Fibroblast of skin of left quadriceps (primary cell): ENCODE results near the gene INTS2.
"Not testable (repeated sequence)": the region's sequence is repeated elsewhere in the genome, so short reads cannot be mapped to it uniquely, and the experiment has no call there.

Experiments
- DNase-seq, 2 experiments: peaks; one replicate each; pipeline ENCODE4 v3.0.0-alpha.2; 2013; ENCODE audit warnings: low read depth in 2 of 2

Gene INTS2, protein sequence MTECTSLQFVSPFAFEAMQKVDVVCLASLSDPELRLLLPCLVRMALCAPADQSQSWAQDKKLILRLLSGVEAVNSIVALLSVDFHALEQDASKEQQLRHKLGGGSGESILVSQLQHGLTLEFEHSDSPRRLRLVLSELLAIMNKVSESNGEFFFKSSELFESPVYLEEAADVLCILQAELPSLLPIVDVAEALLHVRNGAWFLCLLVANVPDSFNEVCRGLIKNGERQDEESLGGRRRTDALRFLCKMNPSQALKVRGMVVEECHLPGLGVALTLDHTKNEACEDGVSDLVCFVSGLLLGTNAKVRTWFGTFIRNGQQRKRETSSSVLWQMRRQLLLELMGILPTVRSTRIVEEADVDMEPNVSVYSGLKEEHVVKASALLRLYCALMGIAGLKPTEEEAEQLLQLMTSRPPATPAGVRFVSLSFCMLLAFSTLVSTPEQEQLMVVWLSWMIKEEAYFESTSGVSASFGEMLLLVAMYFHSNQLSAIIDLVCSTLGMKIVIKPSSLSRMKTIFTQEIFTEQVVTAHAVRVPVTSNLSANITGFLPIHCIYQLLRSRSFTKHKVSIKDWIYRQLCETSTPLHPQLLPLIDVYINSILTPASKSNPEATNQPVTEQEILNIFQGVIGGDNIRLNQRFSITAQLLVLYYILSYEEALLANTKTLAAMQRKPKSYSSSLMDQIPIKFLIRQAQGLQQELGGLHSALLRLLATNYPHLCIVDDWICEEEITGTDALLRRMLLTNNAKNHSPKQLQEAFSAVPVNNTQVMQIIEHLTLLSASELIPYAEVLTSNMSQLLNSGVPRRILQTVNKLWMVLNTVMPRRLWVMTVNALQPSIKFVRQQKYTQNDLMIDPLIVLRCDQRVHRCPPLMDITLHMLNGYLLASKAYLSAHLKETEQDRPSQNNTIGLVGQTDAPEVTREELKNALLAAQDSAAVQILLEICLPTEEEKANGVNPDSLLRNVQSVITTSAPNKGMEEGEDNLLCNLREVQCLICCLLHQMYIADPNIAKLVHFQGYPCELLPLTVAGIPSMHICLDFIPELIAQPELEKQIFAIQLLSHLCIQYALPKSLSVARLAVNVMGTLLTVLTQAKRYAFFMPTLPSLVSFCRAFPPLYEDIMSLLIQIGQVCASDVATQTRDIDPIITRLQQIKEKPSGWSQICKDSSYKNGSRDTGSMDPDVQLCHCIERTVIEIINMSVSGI

DNA sequence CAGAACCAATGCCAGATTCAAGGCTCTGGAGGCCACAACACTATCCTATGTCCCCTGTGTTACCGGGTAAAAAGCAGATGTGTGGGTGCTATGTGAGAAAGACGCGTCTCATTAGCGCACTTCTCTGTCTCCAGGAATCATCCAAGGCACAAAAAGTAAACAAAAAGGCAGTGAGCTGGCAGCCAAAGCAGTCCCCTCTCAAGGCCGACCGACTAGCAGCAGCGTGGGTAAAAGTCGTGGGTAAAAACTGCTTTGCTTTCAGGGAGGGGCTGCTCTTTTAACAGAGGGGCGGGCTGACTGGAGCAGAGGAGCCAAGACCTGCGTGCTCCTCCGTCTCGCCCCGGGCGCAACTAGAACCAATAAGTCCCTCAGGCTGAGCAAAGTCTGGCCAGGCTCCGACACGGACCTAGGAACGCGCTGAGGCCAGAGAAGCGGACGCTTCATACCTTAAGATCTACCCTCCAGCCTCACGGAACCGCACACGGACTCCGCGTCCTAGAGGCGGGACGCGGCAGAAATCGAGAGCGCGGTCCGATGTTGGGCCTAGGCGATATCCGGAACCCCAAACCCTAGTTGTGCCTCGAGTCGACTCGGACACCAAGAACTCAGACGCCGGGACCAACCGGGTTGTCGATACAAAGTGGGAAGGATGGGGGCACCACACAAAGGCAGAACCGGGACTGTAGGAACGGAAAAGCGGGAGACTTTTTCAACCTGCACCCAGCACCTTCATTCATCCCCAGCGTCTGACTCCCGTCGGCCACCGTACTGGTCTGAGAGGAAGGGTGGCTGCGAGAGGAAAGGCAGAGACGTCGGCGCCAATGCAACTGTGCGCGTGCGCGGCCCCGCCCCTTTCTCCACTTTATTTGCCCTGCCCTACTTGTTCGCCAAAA lies at the start of gene INTS2:
Gene INTS2, minus strand, starts transcription at position 775 of the 893 bp plus-strand sequence. CDS start 1,338 bp downstream, outside the sequence.
- peak; percentile 91 to 93 for DNase-seq

DNA sequence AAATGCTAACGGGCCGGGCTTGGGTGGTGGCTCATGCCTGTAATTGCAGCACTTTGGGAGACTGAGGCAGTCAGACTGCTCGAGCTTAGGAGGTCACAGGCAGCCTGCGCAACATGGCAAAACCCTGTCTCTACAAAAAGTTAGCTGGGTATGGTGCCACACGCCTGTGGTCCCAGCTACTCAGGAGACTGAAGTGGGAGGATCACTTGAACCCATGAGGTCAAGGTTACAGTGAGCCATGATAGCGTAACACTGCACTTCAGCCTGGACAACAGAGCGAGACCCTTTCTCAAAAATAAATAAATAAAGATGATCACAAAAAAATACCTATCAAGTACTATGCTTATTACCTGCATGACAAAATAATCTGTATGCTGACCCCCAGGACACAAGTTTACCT lies 46.3 kb upstream of the INTS2 start:
- DNase-seq: no peak

DNA sequence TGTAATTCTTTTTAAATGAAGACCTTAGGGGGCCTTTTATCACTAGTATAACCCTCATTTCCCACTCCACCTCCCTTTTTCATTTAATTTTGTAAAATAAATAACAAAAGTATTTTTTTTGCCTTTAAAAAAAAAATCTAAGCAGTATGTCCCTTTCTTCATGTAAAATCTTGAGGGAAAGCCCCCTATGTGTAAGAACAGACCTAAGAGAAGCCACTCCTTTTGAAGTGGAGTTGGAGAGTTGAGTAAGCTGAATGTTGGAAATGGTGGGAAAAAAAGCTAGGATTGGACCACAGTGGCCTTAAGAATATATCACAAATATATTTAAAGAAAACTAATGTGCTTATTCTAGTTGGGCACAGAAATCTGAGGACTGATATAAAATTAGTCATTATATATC lies 44.5 kb upstream of the INTS2 start:
- DNase-seq: no peak

DNA sequence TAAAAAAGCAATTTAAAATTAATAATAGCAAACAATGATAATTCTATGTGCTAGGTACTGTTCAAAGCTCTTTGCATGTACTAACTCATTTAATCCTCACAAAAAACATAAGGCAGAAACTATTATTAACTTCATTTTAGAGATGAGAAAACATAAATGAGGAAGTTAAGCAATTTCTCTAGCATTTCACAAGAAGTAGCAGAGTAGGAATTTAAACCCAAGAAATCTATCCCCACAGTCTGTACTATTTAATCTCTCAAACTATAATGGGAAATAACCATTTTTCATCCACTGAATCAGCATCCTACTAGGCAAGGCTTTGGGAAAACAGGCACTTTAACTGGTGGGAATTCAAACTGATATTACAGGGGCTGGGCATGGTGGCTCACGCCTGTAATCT lies 42.2 kb upstream of the INTS2 start:
- no peak for DNase-seq

GRCh38 chr17:61968757-61969156 lies 41.0 kb upstream of the INTS2 start:
- no peak for DNase-seq

DNA sequence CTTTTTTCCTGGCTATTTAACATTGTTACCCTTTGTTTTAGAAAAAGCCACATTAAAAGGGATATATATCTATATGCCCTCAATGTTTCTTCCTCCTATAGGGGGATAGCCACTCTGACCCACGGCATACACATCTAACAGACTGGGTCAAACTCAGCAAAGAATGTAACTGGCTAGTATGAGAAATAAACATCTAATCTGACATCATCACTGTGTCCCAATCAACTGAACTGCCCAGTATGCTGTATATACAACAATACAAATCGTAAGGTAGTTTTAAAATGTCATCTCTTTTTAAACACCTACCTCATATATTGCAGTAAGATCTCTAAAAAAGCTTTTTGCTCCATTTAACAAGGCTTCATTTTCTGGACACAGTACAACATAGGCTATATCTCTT lies 39.9 kb upstream of the INTS2 start:
- no peak for DNase-seq

DNA sequence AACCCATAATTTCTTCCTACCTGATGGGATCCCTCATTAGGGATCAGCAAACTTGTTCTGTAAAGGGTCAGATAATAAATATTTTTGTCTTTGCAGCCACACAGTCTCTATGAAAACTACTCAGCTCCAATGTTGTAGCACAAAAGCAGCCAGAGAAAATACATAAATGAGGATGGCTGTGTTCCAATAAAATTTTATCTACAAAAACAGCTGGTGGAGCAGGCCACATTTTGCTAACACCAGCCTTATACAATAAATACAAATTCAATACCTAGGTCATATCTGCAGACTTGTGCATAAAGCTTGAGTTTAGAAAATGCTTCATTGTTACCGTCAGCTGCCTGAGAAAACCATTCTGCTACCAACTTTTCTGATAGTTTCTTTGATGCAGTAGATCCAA lies 38.4 kb upstream of the INTS2 start:
- no peak for DNase-seq

- DNase-seq: no peak
Observed at GRCh38 chr17:61955619-61956018, 27.8 kb upstream of the INTS2 start.

GRCh38 chr17:61947367-61948078 lies 19.7 kb upstream of the INTS2 start:
- no peak for DNase-seq

- no peak for DNase-seq
Observed at GRCh38 chr17:61946359-61946758, 18.6 kb upstream of the INTS2 start.

GRCh38 chr17:61943117-61943516 lies 15.3 kb upstream of the INTS2 start:
- DNase-seq: no peak

DNA sequence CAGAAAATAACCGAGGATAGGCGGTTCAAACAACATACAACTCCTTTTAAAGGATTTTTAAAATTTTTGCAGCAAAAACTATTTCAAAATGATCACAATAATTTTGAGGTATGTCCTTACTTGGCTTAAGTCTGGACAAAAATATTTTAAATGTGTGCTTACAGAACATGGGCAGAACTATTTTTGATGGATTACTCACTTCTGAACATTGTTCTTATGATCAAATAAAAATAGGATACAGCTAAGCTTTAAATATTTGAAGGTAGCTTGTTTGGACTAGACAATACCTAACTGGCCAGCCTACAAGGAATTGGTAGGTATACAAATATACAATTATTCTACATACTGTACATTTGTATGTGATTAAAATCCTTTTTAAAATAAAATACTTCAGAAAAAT lies 14.3 kb upstream of the INTS2 start:
- no peak for DNase-seq

GRCh38 chr17:61928101-61928436 lies 287 bp upstream of the INTS2 start:
- no peak for DNase-seq

DNA sequence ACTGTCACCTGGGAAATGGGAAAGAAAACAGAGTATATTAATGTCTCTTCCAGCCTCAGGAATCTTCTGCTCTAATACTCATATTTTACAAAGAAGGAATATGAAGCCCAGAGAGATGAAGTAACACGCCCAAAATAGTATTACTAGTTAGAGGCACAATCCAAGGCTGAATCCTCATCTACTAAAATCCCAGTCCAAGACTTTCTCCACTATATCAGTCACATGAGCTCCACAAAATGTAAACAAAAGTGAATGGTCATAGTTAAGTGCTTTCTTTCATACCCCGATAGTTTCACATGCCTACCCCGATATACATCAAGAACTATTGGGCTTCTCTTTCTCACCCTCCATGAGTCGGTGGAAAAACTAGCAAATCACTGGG lies 965 bp downstream of the INTS2 start:
- DNase-seq: no peak

- not testable (repeated sequence) for DNase-seq
Observed at GRCh38 chr17:61915162-61915561, 12.6 kb downstream of the INTS2 start.

- no peak for DNase-seq
Observed at GRCh38 chr17:61908292-61909037, 19.3 kb downstream of the INTS2 start.

GRCh38 chr17:61907361-61907760 lies 20.4 kb downstream of the INTS2 start:
- DNase-seq: no peak

- no peak for DNase-seq
Observed at GRCh38 chr17:61904094-61904710, 23.6 kb downstream of the INTS2 start.

GRCh38 chr17:61903251-61903650 lies 24.5 kb downstream of the INTS2 start:
- DNase-seq: no peak
